HK-2 (cell line): Measurements from ENCODE around the gene FLOT2.
A peak's percentile ranks its signal among the peaks of the same experiment; 100 is the strongest.
"Not testable (repeated sequence)": the region's sequence is repeated elsewhere in the genome, so short reads cannot be mapped to it uniquely, and the experiment has no call there.

Experiments used
- DNase-seq: peaks from one replicate; pipeline ENCODE4 v3.0.0-alpha.2; 2018; ENCODE audit not compliant: unreplicated experiment

The FLOT2 gene

GRCh38 chr17:28916302-28916934 lies 18.9 kb upstream of the FLOT2 start:
- no peak for DNase-seq

GRCh38 chr17:28912938-28913333 lies 15.4 kb upstream of the FLOT2 start:
- DNase-seq: no peak

- no peak for DNase-seq
Measured at GRCh38 chr17:28912281-28912937, 14.9 kb upstream of the FLOT2 start.

GRCh38 chr17:28911411-28912045 lies 14.0 kb upstream of the FLOT2 start:
- DNase-seq: no peak

- no peak for DNase-seq
Measured at GRCh38 chr17:28910534-28910933, 13.0 kb upstream of the FLOT2 start.

GRCh38 chr17:28908640-28909167 lies 11.2 kb upstream of the FLOT2 start:
- DNase-seq: no peak

GRCh38 chr17:28907709-28908475 lies 10.4 kb upstream of the FLOT2 start:
- DNase-seq: no peak

GRCh38 chr17:28906706-28907438 lies 9.3 kb upstream of the FLOT2 start:
- no peak for DNase-seq

- DNase-seq: no peak
Measured at GRCh38 chr17:28906276-28906675, 8.7 kb upstream of the FLOT2 start.

- no peak for DNase-seq
Measured at GRCh38 chr17:28904800-28905199, 7.3 kb upstream of the FLOT2 start.

- DNase-seq: not testable (repeated sequence)
Measured at GRCh38 chr17:28903546-28903841, 6.0 kb upstream of the FLOT2 start.

- peak; percentile 93 for DNase-seq
Measured at GRCh38 chr17:28902819-28903545, 5.4 kb upstream of the FLOT2 start, which contains the start of gene DHRS13. Gene DHRS13 (minus strand): TSS chr17:28903079. CDS start chr17:28902944, 135 bp downstream.

GRCh38 chr17:28901866-28902818 lies 4.6 kb upstream of the FLOT2 start:
- DNase-seq: peak; percentile 59

- no peak for DNase-seq
Measured at GRCh38 chr17:28900986-28901726, 3.6 kb upstream of the FLOT2 start.

- no peak for DNase-seq
Measured at GRCh38 chr17:28899212-28899815, 1.8 kb upstream of the FLOT2 start.

- no peak for DNase-seq
Measured at GRCh38 chr17:28898527-28898955, 1.0 kb upstream of the FLOT2 start.

- no peak for DNase-seq
Measured at GRCh38 chr17:28897769-28898526, 415 bp upstream of the FLOT2 start.

GRCh38 chr17:28896491-28896883 lies 1.0 kb downstream of the FLOT2 start:
- no peak for DNase-seq
